NCI-H2081 treated with DMSO at 0.1 percent for 48 hours (cell line): ENCODE data around the gene BFSP2.

Experiments
- DNase-seq: peaks from one replicate; lab custom pipeline; 2025; lab: John Stamatoyannopoulos, UW

BFSP2 gene

GRCh38 chr3:133400006-133400515, at the start of gene BFSP2:
Gene BFSP2 (plus strand): TSS chr3:133400056. CDS start chr3:133400084, 28 bp downstream.
- DNase-seq: no peak

- no peak for DNase-seq
Measured at GRCh38 chr3:133354721-133355120, 45.1 kb upstream of the BFSP2 start.

GRCh38 chr3:133360476-133360875, 39.4 kb upstream of the BFSP2 start:
- no peak for DNase-seq

GRCh38 chr3:133361011-133361410, 38.8 kb upstream of the BFSP2 start:
- DNase-seq: no peak

GRCh38 chr3:133361435-133361834, 38.4 kb upstream of the BFSP2 start:
- no peak for DNase-seq

GRCh38 chr3:133362539-133362938, 37.3 kb upstream of the BFSP2 start:
- peak; percentile 26 for DNase-seq

- DNase-seq: no peak
Measured at GRCh38 chr3:133364704-133365103, 35.2 kb upstream of the BFSP2 start.

GRCh38 chr3:133366921-133367320, 32.9 kb upstream of the BFSP2 start:
- no peak for DNase-seq

- no peak for DNase-seq
Measured at GRCh38 chr3:133367403-133367802, 32.5 kb upstream of the BFSP2 start.

- no peak for DNase-seq
Measured at GRCh38 chr3:133367956-133368355, 31.9 kb upstream of the BFSP2 start.

GRCh38 chr3:133368371-133369067, 31.3 kb upstream of the BFSP2 start:
- DNase-seq: no peak

GRCh38 chr3:133369068-133369440, 30.8 kb upstream of the BFSP2 start:
- DNase-seq: no peak

- DNase-seq: no peak
Measured at GRCh38 chr3:133371181-133371580, 28.7 kb upstream of the BFSP2 start.

GRCh38 chr3:133371676-133372075, 28.2 kb upstream of the BFSP2 start:
- no peak for DNase-seq

- DNase-seq: no peak
Measured at GRCh38 chr3:133374708-133375402, 25.0 kb upstream of the BFSP2 start.

GRCh38 chr3:133375403-133375745, 24.5 kb upstream of the BFSP2 start:
- DNase-seq: no peak

GRCh38 chr3:133376810-133377209, 23.0 kb upstream of the BFSP2 start:
- no peak for DNase-seq

- no peak for DNase-seq
Measured at GRCh38 chr3:133377396-133377795, 22.5 kb upstream of the BFSP2 start.

GRCh38 chr3:133379926-133380325, 19.9 kb upstream of the BFSP2 start:
- DNase-seq: no peak

- no peak for DNase-seq
Measured at GRCh38 chr3:133380481-133381225, 19.2 kb upstream of the BFSP2 start.

- DNase-seq: no peak
Measured at GRCh38 chr3:133381346-133382109, 18.3 kb upstream of the BFSP2 start.

GRCh38 chr3:133383175-133383574, 16.7 kb upstream of the BFSP2 start:
- no peak for DNase-seq
